G401.6 (cell line): ENCODE measurements around the gene KDM4B.

Source experiments
- FAIRE-seq: peaks from 2 replicates; lab custom pipeline; 2012; peaks lifted over from hg19 to GRCh38; lab: Jason Lieb, UNC

KDM4B gene

GRCh38 chr19:5051619-5052018 lies 82.7 kb downstream of the KDM4B start:
- no peak for FAIRE-seq

DNA sequence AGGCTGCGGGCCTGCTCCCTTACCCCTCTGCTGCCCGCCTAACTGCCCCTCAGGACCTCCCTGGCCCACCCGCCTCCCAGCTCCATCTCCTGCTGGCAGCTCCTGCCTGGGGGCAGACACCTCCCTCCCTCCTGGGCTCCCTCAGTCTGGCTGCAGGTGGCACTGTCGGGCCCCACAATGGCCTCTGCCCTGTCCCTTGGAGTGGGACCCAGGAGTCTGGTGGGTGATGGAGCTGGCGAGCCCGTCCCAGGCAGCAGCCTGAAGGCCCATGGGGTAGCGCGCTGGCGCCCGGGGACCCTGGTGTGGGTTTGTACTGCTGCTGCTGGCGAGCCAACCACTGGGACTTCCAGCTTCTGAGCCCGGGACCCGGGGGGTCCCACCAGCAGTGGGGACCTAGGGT lies 83.6 kb downstream of the KDM4B start:
- no peak for FAIRE-seq

DNA sequence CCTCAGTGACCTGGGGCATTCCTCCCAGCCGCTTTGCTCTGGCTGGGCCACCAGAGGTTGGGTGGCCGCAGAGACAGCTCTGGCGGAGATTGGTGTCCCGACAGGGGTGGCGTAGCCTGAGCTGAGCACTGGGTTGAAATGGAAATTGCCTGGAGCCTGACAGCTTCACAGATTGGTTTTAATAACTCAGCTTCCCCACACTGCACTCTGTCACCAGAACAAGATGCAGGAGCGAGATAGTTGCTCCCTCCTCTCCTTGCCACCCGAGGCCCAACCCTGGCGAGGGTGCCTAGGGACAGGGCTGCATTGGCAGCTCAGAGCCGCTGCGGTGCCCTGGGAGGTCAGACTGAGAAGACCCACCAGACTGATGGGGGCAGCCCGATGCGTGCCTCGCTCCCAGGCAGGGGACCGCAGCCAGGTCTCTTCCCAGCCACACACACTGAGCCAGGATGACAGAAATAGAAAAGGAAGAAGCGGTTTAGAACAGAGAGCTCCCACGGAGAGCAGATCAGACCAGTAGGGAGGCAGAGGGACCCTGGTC lies 84.1 kb downstream of the KDM4B start:
- no peak for FAIRE-seq

GRCh38 chr19:5053661-5054060 lies 84.7 kb downstream of the KDM4B start:
- no peak for FAIRE-seq

- FAIRE-seq = no peak
Observed at GRCh38 chr19:5054551-5055456, 85.9 kb downstream of the KDM4B start.

DNA sequence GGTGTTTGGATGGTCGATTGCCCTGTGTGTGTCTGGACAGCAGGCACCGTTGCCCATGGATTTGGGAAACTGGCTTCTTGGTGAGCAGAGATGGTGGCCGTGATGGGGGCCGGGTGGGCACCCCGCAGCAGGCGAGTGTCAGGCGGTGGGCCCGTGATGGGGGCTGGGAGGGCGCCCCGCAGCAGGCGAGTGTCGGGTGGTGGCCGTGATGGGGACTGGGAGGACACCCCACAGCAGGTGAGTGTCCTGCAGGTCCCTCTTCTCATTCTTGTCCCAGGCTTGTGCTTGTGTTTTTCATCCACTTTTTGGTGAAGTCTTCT lies 86.5 kb downstream of the KDM4B start:
- FAIRE-seq = no peak

DNA sequence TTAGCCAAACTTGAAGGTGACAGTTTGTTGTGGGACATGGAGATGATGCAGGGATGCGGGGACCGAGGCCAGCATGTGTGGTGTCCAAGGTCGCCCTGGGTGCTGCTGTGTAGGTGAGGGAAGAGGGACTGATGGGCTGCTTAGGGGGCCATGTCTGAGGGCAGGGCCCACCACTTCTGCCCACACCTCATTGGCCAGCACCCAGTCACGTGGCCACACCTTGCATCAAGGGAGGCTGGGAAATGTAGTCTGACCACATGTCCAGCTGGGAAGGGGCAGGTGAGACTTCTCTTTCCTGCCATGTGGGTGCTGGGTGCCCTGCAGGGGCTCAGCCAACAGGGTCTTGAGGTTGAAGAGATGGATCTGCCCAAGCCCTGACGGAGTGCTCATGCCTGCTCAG lies 88.9 kb downstream of the KDM4B start:
- FAIRE-seq = no peak

DNA sequence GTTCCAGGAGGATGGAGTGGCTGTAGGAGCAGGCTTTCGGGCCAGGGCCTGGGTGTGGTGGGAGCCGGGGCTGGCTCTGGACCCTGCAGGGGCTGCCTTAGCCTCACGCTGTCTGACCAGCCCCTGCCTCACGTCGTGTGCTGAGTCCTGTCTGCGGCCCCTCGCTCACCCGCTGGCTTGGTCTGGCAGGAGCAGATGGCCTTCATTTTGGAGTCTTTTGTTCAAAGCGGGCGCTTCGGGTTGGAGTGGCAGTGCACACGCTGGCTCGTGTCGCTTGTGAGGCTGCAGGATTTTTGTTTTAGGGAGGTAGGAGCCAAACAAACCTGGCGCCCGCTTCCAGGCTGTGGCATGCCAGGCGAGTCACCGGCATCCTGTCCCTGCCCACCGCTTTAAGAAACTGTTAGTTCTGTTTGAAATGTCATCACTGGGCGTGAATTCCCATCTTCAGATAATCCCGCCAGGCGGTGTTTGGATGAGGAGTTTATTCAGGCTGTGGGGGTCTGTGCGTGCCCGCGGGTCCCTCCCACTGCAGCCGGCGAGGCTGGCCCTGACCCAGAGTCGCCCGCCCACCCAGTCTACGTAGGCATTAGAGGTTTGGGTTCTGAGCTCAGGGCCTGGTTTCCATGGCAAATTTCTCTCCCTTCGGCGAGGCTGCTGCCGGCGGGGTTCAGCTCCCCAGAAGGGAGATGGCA lies 89.8 kb downstream of the KDM4B start:
- FAIRE-seq = no peak

GRCh38 chr19:5059213-5059574 lies 90.3 kb downstream of the KDM4B start:
- no peak for FAIRE-seq

DNA sequence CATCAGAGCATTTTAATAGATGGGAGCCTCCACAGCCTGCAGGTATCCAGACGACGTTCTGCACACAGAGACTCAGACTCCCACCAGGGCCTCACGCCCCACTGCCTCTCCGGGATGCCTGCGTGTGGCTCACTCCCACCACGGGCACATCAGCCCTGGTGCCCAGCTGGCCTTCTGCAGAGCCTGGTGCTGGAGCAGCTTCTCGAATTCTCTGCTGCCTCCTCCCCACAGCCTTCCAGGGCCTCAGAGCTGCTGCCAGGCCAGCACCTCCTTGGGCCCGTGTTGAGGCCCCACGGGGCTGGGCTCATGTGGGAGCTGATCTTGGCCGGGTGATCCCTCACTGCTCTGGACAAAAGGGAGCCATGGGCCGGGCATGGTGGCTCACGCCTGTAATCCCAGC lies 90.9 kb downstream of the KDM4B start:
- no peak for FAIRE-seq

DNA sequence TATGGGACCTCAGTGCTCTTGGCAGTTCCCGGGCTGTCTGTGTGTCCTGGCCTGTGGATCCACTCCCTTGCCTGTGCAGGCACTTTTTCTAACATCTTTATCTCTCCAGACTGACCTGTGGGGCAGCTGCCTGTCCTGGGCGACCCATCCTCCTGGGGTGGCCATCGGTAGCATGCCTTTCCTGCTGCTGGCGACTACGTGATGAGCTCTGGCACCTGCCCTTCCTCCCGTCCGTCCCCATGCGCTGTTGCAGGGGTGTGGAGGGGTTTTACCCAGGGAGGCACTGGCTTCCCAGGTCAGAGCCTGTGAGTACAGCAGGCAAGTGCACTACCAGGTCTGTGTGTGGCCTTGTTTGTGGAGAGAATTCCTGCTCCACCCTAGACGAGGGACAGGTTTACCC lies 93.3 kb downstream of the KDM4B start:
- no peak for FAIRE-seq

DNA sequence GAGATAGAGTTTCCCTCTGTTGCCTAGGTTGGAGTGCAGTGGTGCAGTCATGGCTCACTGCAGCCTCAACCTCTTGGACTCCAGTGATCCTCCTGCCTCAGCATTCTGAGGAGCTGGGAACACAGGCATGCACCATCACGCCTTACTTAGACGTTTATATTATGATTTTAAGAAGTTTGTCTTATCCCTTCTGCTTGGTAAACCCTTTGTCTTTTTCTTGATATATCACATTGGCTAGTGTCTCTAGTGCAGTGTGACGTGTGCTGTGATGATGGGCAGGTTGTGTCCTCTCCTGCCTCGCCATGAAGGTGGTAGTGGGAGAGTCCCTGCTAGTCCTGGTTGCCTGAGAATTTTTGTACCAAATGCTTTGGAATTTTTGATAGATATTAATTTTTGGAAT lies 93.9 kb downstream of the KDM4B start:
- no peak for FAIRE-seq

DNA sequence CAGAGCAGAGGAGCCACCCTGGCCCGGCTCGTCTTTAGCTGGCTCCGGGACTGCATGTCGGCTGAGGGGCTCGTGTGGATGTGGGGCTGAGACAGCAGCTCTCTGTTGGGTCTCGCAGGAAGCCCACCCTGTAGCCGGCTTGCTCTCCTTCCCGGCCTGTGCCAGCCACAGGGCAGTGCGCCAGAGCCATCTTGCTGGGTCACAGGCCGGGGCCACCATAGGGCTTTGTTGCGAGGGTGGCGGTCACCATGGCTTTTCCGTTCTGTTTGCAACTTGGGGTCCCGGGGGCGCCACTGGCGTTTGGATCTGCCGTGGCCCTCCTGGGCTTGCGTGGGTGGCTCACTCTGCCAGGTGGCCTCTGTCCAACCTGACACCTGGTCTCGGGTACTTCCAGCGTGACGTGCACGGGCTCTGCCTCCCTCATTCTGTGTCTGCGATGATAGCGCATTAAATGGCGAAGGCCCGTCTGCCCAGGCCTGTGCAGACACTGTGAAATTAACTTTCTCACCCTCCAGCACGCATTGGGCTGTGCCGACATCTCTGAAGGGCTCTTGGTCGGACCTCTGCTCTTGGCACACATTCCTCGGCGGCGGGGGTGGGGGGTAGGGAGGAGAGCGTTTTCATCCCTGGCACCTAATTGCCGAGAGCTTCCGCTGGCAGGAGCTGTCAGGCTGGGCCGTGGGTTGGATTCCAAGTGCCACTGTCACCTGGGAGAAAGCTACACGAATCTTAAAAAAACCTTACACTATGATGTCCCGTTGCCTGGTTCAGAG lies 95.1 kb downstream of the KDM4B start:
- no peak for FAIRE-seq

GRCh38 chr19:5064896-5065295 lies 96.0 kb downstream of the KDM4B start:
- no peak for FAIRE-seq

DNA sequence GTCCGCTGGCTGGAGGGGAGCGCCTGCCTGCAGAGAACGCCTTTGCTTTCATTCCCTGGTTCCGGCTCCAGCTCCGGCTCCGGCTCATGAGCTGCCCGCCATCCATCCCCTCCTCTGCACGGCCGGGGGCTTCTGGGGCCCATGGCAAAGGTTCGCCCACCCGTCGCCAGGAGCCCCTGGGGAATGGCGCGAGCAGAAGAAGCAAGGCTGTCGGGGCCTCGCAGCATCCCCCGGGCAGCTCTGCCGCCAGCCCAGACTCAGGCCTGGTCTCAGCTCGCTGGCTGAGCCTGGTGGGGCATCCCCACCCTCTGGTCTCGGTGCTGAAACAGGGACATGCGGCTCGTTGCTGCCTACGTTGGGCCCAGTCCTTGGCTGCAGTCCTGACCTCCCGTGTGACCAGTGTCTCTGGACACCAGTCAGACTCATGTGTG lies 96.8 kb downstream of the KDM4B start:
- no peak for FAIRE-seq

- no peak for FAIRE-seq
Observed at GRCh38 chr19:5066768-5067167, 97.9 kb downstream of the KDM4B start.

DNA sequence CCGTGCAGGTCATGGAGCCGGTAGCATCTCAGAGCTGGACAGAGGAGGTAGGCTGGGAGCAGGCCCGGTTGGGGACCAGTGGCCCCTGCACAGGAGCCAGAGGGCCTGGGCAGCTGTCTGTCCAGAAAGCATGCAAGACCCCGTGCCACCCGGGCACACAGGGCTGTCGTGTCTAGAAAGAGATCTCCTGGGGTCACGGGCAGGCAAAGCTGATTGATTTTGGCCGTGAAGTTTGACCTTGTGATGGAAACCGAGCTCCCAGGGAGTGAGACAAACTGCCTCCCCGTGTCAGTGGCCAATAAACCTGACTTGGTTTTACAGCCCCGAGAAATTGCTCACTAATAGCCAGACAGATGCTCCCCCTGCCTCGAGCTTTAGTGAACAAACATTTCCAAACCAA lies 98.8 kb downstream of the KDM4B start:
- no peak for FAIRE-seq

- no peak for FAIRE-seq
Observed at GRCh38 chr19:5068233-5069072, 99.5 kb downstream of the KDM4B start.

- no peak for FAIRE-seq
Observed at GRCh38 chr19:5070331-5070730, 101.4 kb downstream of the KDM4B start.

GRCh38 chr19:5070930-5071329 lies 102.0 kb downstream of the KDM4B start:
- no peak for FAIRE-seq

DNA sequence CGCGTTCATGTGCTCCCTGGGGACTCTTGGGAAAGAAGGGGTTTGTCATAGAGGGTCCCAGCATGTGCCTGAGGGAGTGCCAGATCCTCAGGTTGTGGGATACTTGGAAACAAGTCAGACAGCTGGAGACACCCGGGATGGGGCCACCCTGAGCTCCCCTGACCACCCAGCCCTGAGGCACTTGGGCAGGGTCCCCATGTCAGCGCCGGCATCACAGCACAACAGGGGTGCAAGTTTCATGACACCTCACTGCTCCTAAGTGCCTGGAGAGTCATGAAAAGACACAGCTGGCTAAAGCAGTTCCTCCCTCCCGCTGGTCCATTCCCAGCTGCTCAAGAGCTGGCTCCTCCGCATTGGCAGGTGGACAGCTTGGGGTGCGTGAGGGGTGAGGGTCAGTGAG lies 102.7 kb downstream of the KDM4B start:
- FAIRE-seq = no peak

DNA sequence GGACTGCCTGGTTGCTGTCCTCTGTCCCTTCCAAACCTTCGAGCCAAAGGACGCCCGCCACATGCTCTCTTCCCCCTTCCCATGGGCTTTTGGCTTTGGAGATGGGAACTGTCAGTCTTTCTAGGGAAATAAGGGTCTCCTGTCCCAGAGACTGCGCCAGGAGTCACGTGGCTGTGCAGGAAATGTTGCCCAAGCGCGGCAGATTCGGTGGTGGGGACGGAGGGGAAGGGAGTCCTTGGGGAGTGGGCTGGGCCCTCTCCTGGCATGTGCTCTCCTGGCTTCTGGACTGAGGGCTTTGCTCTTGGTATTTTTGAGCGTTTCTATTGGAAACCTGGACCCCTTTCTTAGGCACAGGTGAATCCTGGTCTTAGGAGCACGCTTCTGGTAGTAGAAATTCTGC lies 103.2 kb downstream of the KDM4B start:
- no peak for FAIRE-seq
